ENCODE measurements around the gene ACSL3. TPM values are rescaled to one million over a fixed set of nuclear protein-coding genes. Genes with fewer than 3 reads are reported as not detected.

ACSL3 gene
- total and polyA plus RNA-seq, 3 donors from 2014 or later: 66.7 to 96.6 (median 87.4) TPM

GRCh38 chr2:222903234-222904220 is 42.7 kb downstream of the ACSL3 start:
- H3K27me3 ChIP-seq: no peaks in the 10 kb centered on the region
- H3K36me3 ChIP-seq (ENCODE audit: low read depth, missing control alignments): no peaks in the 10 kb centered on the region
- intact Hi-C loops (cut with DNase I; ENCODE audit: low total_unique reads): no loop called here
- 90 to 92% methylated on average over 16 of the region's 16 CpGs for WGBS, 2 donors
- peak; percentile 34 to 58 (median 50) for TF ChIP-seq CTCF (IDR thresholded peaks at IDR 0.05)
- no peak for TF ChIP-seq POLR2A (IDR thresholded peaks at IDR 0.05)
- H3K4me3 ChIP-seq: no peak overlapping the region
- peak; percentile 52 for DNase-seq
- peaks cover 7% of the 10 kb centered on the region for H3K4me1 ChIP-seq
- no peak overlapping the region for H3K27ac ChIP-seq
- no peaks in the 10 kb centered on the region for H3K9me3 ChIP-seq

- H3K27ac ChIP-seq: no peak overlapping the region
- no peak overlapping the region for H3K4me3 ChIP-seq
- WGBS, 2 donors: 66 to 70% methylated on average over 2 of the region's 2 CpGs
- no peaks in the 10 kb centered on the region for H3K27me3 ChIP-seq
- H3K4me1 ChIP-seq: peaks cover 7% of the 10 kb centered on the region
- intact Hi-C loops (cut with DNase I; ENCODE audit: low total_unique reads): no loop called here
- no peak for DNase-seq
- H3K9me3 ChIP-seq: no peaks in the 10 kb centered on the region
- no peaks in the 10 kb centered on the region for H3K36me3 ChIP-seq (ENCODE audit: low read depth, missing control alignments)
- TF ChIP-seq POLR2A (IDR thresholded peaks at IDR 0.05): no peak
- TF ChIP-seq CTCF (IDR thresholded peaks at IDR 0.05): no peak
Observed at GRCh38 chr2:222904557-222905258, 43.9 kb downstream of the ACSL3 start.

- no peak for TF ChIP-seq POLR2A (IDR thresholded peaks at IDR 0.05)
Observed at GRCh38 chr2:222907048-222907447, 46.2 kb downstream of the ACSL3 start.

GRCh38 chr2:222907790-222908441 is 47.1 kb downstream of the ACSL3 start:
- H3K27ac ChIP-seq: no peak overlapping the region
- no peak overlapping the region for H3K4me3 ChIP-seq
- TF ChIP-seq CTCF (IDR thresholded peaks at IDR 0.05): no peak
- TF ChIP-seq POLR2A (IDR thresholded peaks at IDR 0.05): no peak
- intact Hi-C loops (cut with DNase I; ENCODE audit: low total_unique reads): no loop called here
- DNase-seq: no peak
- no peaks in the 10 kb centered on the region for H3K36me3 ChIP-seq (ENCODE audit: low read depth, missing control alignments)
- H3K4me1 ChIP-seq: peaks cover 12% of the 10 kb centered on the region
- H3K27me3 ChIP-seq: no peaks in the 10 kb centered on the region
- 90 to 92% methylated on average over 10 of the region's 10 CpGs for WGBS, 2 donors
- no peaks in the 10 kb centered on the region for H3K9me3 ChIP-seq

More at GRCh38 chr2:222907048-222907447, 46.2 kb downstream of the ACSL3 start:
- DNase-seq: no peak
- 86 to 87% methylated on average over 2 of the region's 2 CpGs for WGBS, 2 donors
- no peak overlapping the region for H3K27ac ChIP-seq
- H3K4me3 ChIP-seq: no peak overlapping the region
- no peaks in the 10 kb centered on the region for H3K36me3 ChIP-seq (ENCODE audit: low read depth, missing control alignments)
- H3K4me1 ChIP-seq: peaks cover 7% of the 10 kb centered on the region
- intact Hi-C loops (cut with DNase I; ENCODE audit: low total_unique reads): no loop called here
- H3K27me3 ChIP-seq: no peaks in the 10 kb centered on the region
- no peaks in the 10 kb centered on the region for H3K9me3 ChIP-seq

GRCh38 chr2:222909286-222909685 is 48.5 kb downstream of the ACSL3 start:
- no peak overlapping the region for H3K27ac ChIP-seq
- 94 to 99% methylated on average over 3 of the region's 3 CpGs for WGBS, 2 donors
- TF ChIP-seq POLR2A (IDR thresholded peaks at IDR 0.05) (no peak), CTCF (IDR thresholded peaks at IDR 0.05) (no peak)
- H3K27me3 ChIP-seq: no peaks in the 10 kb centered on the region
- peaks cover 14% of the 10 kb centered on the region for H3K4me1 ChIP-seq
- H3K4me3 ChIP-seq: no peak overlapping the region
- DNase-seq: no peak
- no peaks in the 10 kb centered on the region for H3K36me3 ChIP-seq (ENCODE audit: low read depth, missing control alignments)
- no peaks in the 10 kb centered on the region for H3K9me3 ChIP-seq
- intact Hi-C loops (cut with DNase I; ENCODE audit: low total_unique reads): no loop called here

Data from testis (tissue), 3 donors.